Tibial nerve (tissue), 4 donors: Measurements from ENCODE around the gene SRPRB. TPM values are rescaled to one million over a fixed set of nuclear protein-coding genes. Genes with fewer than 3 reads are reported as not detected.

Source experiments
- DNase-seq, 2 donors: peaks; one replicate each; pipeline ENCODE4 v3.0.0-alpha.2; 2019; ENCODE audit warnings: low spot score in 2 of 2
- H3K27ac ChIP-seq, 4 donors: fragments of 200-600 bp; sonication (generic) in 3 of 4; one replicate each; pipeline ENCODE4 v1.5.1; 2017 to 2019; ENCODE audit warnings: mild to moderate bottlenecking in 1 of 4
- H3K27me3 ChIP-seq, 2 donors: fragments of 200-600 bp; sonication (generic) in 1 of 2; one replicate each; pipeline versions ENCODE4 v1.5.1 to v1.6.0; 2017 to 2019
- H3K36me3 ChIP-seq, 3 donors: fragments of 200-600 bp; sonication (generic); one replicate each; pipeline ENCODE4 v1.5.1; 2018 to 2019
- H3K4me1 ChIP-seq, 4 donors: fragments of 200-600 bp; sonication (generic) in 3 of 4; one replicate each; pipeline ENCODE4 v1.5.1; 2017 to 2019
- H3K4me3 ChIP-seq, 4 donors: fragments of 200-600 bp; sonication (generic) in 3 of 4; one replicate each; pipeline ENCODE4 v1.5.1; 2017 to 2019; ENCODE audit warnings: mild to moderate bottlenecking in 1 of 4, moderate library complexity in 1 of 4
- H3K9me3 ChIP-seq, 4 donors: fragments of 200-600 bp; sonication (generic) in 3 of 4; one replicate each; pipeline ENCODE4 v1.5.1; 2017 to 2019
- CTCF ChIP-seq, 5 experiments: fragments of 200-600 bp in 3 of 5; fragments of 450-650 bp in 2 of 5; sonication (generic) in 3 of 5; IDR thresholded peaks; one replicate each; pipeline ENCODE4 v1.5.1; 2016 to 2019; ENCODE audit warnings: antibody characterized with exemption in 5 of 5, mild to moderate bottlenecking in 3 of 5, moderate library complexity in 2 of 5
- EP300 ChIP-seq, 2 donors: sonication (generic); formaldehyde crosslinking; IDR thresholded peaks; one replicate each; pipeline ENCODE4 v1.6.1; 2017; ENCODE audit warnings: antibody characterized with exemption in 2 of 2, mild to moderate bottlenecking in 1 of 2
- POLR2A ChIP-seq, 2 donors: fragments of 450-650 bp; IDR thresholded peaks; one replicate each; pipeline ENCODE4 v1.6.1; 2017; ENCODE audit warnings: antibody characterized with exemption in 2 of 2, mild to moderate bottlenecking in 2 of 2, moderate library complexity in 2 of 2
- WGBS, 2 donors: methylation state at CpG; one replicate each; pipeline ENCODE4 v1.1.5; 2018; 5-methylcytosine and 5-hydroxymethylcytosine counted together
- total RNA-seq, 4 donors: library from RNA; depleted of rRNA; stranded (reverse); fragments of >200 nt; gene quantifications; one replicate each; pipeline ENCODE4 v1.1.0, GENCODE V29; 2016

Gene SRPRB
- total RNA-seq, 4 donors from 2014 or later: 14.3 to 19.7 (median 18.0) TPM

GRCh38 chr3:133851931-133852330 lies 46.3 kb downstream of the SRPRB start:
- 83 to 86% methylated on average over 6 to 8 of the region's 8 CpGs for WGBS, 2 donors

GRCh38 chr3:133853063-133853924 lies 47.7 kb downstream of the SRPRB start:
- H3K4me3 ChIP-seq: no peak overlapping the region
- H3K9me3 ChIP-seq: no peaks in the 10 kb centered on the region
- H3K27me3 ChIP-seq: no peaks in the 10 kb centered on the region
- 82 to 83% methylated on average over 5 of the region's 5 CpGs for WGBS, 2 donors
- no peak for TF ChIP-seq EP300 (IDR thresholded peaks at IDR 0.05)
- TF ChIP-seq CTCF (IDR thresholded peaks at IDR 0.05): no peak
- TF ChIP-seq POLR2A (IDR thresholded peaks at IDR 0.05): no peak
- H3K36me3 ChIP-seq: no peaks in the 10 kb centered on the region
- no peak overlapping the region for H3K27ac ChIP-seq
- no peak for DNase-seq
- H3K4me1 ChIP-seq: peaks cover 0 to 11% (median 0%) of the 10 kb centered on the region in 4 donors

More at GRCh38 chr3:133851931-133852330, 46.3 kb downstream of the SRPRB start:
- Histone ChIP-seq H3K27ac (no peak overlapping the region), H3K36me3 (no peaks in the 10 kb centered on the region), H3K9me3 (no peaks in the 10 kb centered on the region), H3K27me3 (no peaks in the 10 kb centered on the region), H3K4me1 (peaks cover 0 to 11% (median 0%) of the 10 kb centered on the region in 4 donors), H3K4me3 (no peak overlapping the region)
- DNase-seq: no peak
- TF ChIP-seq EP300 (IDR thresholded peaks at IDR 0.05) (no peak), CTCF (IDR thresholded peaks at IDR 0.05) (no peak), POLR2A (IDR thresholded peaks at IDR 0.05) (no peak)

- no peaks in the 10 kb centered on the region for H3K9me3 ChIP-seq
- no peak overlapping the region for H3K27ac ChIP-seq
- H3K4me1 ChIP-seq: peaks cover 0 to 11% (median 0%) of the 10 kb centered on the region in 4 donors
- H3K27me3 ChIP-seq: no peaks in the 10 kb centered on the region
- TF ChIP-seq POLR2A (IDR thresholded peaks at IDR 0.05) (no peak), EP300 (IDR thresholded peaks at IDR 0.05) (no peak), CTCF (IDR thresholded peaks at IDR 0.05) (no peak)
- WGBS, 2 donors: 52 to 55% methylated on average over 2 of the region's 2 CpGs
- DNase-seq: no peak
- no peak overlapping the region for H3K4me3 ChIP-seq
- H3K36me3 ChIP-seq: no peaks in the 10 kb centered on the region
Observed at GRCh38 chr3:133853925-133854227, 48.3 kb downstream of the SRPRB start.

GRCh38 chr3:133854264-133855001 lies 48.8 kb downstream of the SRPRB start:
- 48 to 55% methylated on average over 5 of the region's 5 CpGs for WGBS, 2 donors
- H3K27me3 ChIP-seq: no peaks in the 10 kb centered on the region
- H3K36me3 ChIP-seq: no peaks in the 10 kb centered on the region
- no peak for DNase-seq
- H3K27ac ChIP-seq: no peak overlapping the region
- no peak overlapping the region for H3K4me3 ChIP-seq
- H3K9me3 ChIP-seq: no peaks in the 10 kb centered on the region
- TF ChIP-seq POLR2A (IDR thresholded peaks at IDR 0.05) (no peak), CTCF (IDR thresholded peaks at IDR 0.05) (no peak), EP300 (IDR thresholded peaks at IDR 0.05) (no peak)
- H3K4me1 ChIP-seq: peaks cover 0 to 11% (median 0%) of the 10 kb centered on the region in 4 donors

GRCh38 chr3:133855002-133855370 lies 49.4 kb downstream of the SRPRB start:
- no peaks in the 10 kb centered on the region for H3K9me3 ChIP-seq
- no peaks in the 10 kb centered on the region for H3K27me3 ChIP-seq
- H3K27ac ChIP-seq: no peak overlapping the region
- peaks cover 0 to 11% (median 0%) of the 10 kb centered on the region in 4 donors for H3K4me1 ChIP-seq
- no peaks in the 10 kb centered on the region for H3K36me3 ChIP-seq
- DNase-seq: no peak
- TF ChIP-seq CTCF (IDR thresholded peaks at IDR 0.05) (no peak), EP300 (IDR thresholded peaks at IDR 0.05) (no peak), POLR2A (IDR thresholded peaks at IDR 0.05) (no peak)
- 75 to 85% methylated on average over 4 of the region's 4 CpGs for WGBS, 2 donors
- no peak overlapping the region for H3K4me3 ChIP-seq
